A549 (cell line): ENCODE measurements around the gene TALDO1. TPM values are rescaled to one million over a fixed set of nuclear protein-coding genes. Genes with fewer than 3 reads are reported as not detected.

ENCODE experiments used
- ATAC-seq, 2 experiments: fragments of 200-7000 bp in 1 of 2; fragments of >200 bp in 1 of 2; cut with Nextera tagmentation in 1 of 2; cut with Tn5 transposase in 1 of 2; 3 replicates each; pipeline versions ENCODE4 v1.8.0 to v1.9.1; 2018 to 2020; ENCODE audit warnings: mild to moderate bottlenecking in 1 of 2, moderate library complexity in 1 of 2
- CTCF ChIA-PET: fragments of 300-600 bp; sonication (Branson Sonifier 250); formaldehyde crosslinking; extraction: SDS; loops from one replicate; lab custom pipeline; 2021; ENCODE audit warnings: antibody characterized with exemption, inconsistent platforms; lab: Yijun Ruan, JAX
- POLR2A ChIA-PET: fragments of 350-600 bp; formaldehyde crosslinking; extraction: SDS; loops from one replicate; lab custom pipeline; 2021; ENCODE audit warnings: antibody characterized with exemption, inconsistent platforms; lab: Yijun Ruan, JAX
- DNase-seq, 2 experiments: peaks; one replicate each; pipeline versions ENCODE4 v3.0.0 to v3.0.0-alpha.2; 2011 to 2016; ENCODE audit warnings: low read depth in 1 of 2, low spot score in 1 of 2
- FAIRE-seq: peaks from 2 replicates; lab custom pipeline; 2011; peaks lifted over from hg19 to GRCh38; lab: Jason Lieb, UNC
- H3K27ac ChIP-seq, 2 experiments: fragments of >200 bp; sonication (Bioruptor Twin); formaldehyde crosslinking; 3 replicates each; pipeline ENCODE4 v1.5.1; 2016 to 2017
- H3K4me1 ChIP-seq: fragments of >200 bp; sonication (Bioruptor Twin); formaldehyde crosslinking; 3 replicates; pipeline ENCODE4 v1.6.1; 2016
- H3K4me2 ChIP-seq: fragments of >200 bp; sonication (Bioruptor Twin); formaldehyde crosslinking; 3 replicates; pipeline ENCODE4 v1.6.1; 2016
- H3K4me3 ChIP-seq: fragments of >200 bp; sonication (Bioruptor Twin); formaldehyde crosslinking; 3 replicates; pipeline ENCODE4 v1.5.1; 2016
- H3K9me3 ChIP-seq: fragments of >200 bp; sonication (Bioruptor Twin); formaldehyde crosslinking; 3 replicates; pipeline ENCODE4 v1.6.1; 2016
- ATOH8 ChIP-seq: fragments of 250-450 bp; sonication (Bioruptor Pico); IDR thresholded peaks from 2 replicates; pipeline ENCODE4 v1.5.0; 2020; ENCODE audit warnings: low read depth, mild to moderate bottlenecking, moderate library complexity
- CHD4 ChIP-seq: fragments of 200-600 bp; sonication (generic); IDR thresholded peaks from 2 replicates; pipeline ENCODE4 v1.6.1; 2016; ENCODE audit warnings: antibody characterized with exemption, mild to moderate bottlenecking, borderline replicate concordance
- E2F6 ChIP-seq: IDR thresholded peaks from 2 replicates; pipeline ENCODE4 v1.6.1; 2012; ENCODE audit warnings: low read depth, borderline replicate concordance
- ELK1 ChIP-seq: fragments of 150-350 bp; IDR thresholded peaks from 2 replicates; pipeline ENCODE4 v1.6.1; 2014; ENCODE audit warnings: low read depth, mild to moderate bottlenecking, low read length
- HES2 ChIP-seq: fragments of >200 bp; sonication (Bioruptor Twin); formaldehyde crosslinking; IDR thresholded peaks from 2 replicates; pipeline ENCODE4 v1.6.1; 2016
- HOXB13 ChIP-seq: fragments of 250-450 bp; sonication (Bioruptor Pico); IDR thresholded peaks from 2 replicates; pipeline ENCODE4 v1.5.0; 2020; ENCODE audit warnings: low read depth, mild to moderate bottlenecking, moderate library complexity
- JUN ChIP-seq, 2 experiments: fragments of >200 bp; sonication (Bioruptor Twin); formaldehyde crosslinking; IDR thresholded peaks; 2 replicates in 1 of 2; 3 replicates in 1 of 2; pipeline ENCODE4 v1.6.1; 2016 to 2017
- MAFK ChIP-seq: fragments of 450-650 bp; IDR thresholded peaks from 2 replicates; pipeline ENCODE4 v1.6.1; 2014; ENCODE audit not compliant: partially characterized antibody
- MAX ChIP-seq: IDR thresholded peaks from 2 replicates; pipeline ENCODE4 v1.6.1; 2012
- MYC ChIP-seq: IDR thresholded peaks from 2 replicates; pipeline ENCODE4 v1.6.1; 2012; ENCODE audit warnings: mild to moderate bottlenecking, inconsistent platforms, low read length, improper control_type of control experiment, borderline replicate concordance
- NR3C1 ChIP-seq: fragments of >200 bp; sonication (Bioruptor Twin); formaldehyde crosslinking; IDR thresholded peaks from 3 replicates; pipeline ENCODE4 v1.6.1; 2017
- POLR2A ChIP-seq: IDR thresholded peaks from 2 replicates; pipeline ENCODE4 v1.6.1; 2012; ENCODE audit warnings: mild to moderate bottlenecking, low read length
- RAD21 ChIP-seq, 2 experiments: fragments of >200 bp in 1 of 2; sonication (Bioruptor Twin) in 1 of 2; formaldehyde crosslinking in 1 of 2; IDR thresholded peaks in 1 of 2; conservative IDR thresholded peaks in 1 of 2; 2 replicates in 1 of 2; 3 replicates in 1 of 2; pipeline ENCODE4 v1.6.1; 2012 to 2018; ENCODE audit warnings: inconsistent platforms in 1 of 2
- TP53 ChIP-seq: fragments of 250-450 bp; sonication (Bioruptor Pico); IDR thresholded peaks from 2 replicates; pipeline ENCODE4 v1.5.0; 2021; ENCODE audit warnings: mild to moderate bottlenecking, moderate library complexity
- ZNF302 ChIP-seq: fragments of 250-450 bp; sonication (Bioruptor Pico); IDR thresholded peaks from 2 replicates; pipeline ENCODE4 v1.9.0; 2021; ENCODE audit warnings: inconsistent platforms, mild to moderate bottlenecking, moderate library complexity
- ZSCAN20 ChIP-seq: fragments of 250-450 bp; sonication (Bioruptor Pico); IDR thresholded peaks from 2 replicates; pipeline ENCODE4 v1.8.0; 2022; ENCODE audit warnings: mild to moderate bottlenecking, moderate library complexity
- WGBS: methylation state at CpG from one replicate; pipeline ENCODE4 v1.1.6; 2017; ENCODE audit errors: missing lambda C conversion rate; 5-methylcytosine and 5-hydroxymethylcytosine counted together
- polyA plus RNA-seq, 4 experiments: library from polyadenylated mRNA; depleted of rRNA in 3 of 4; stranded (reverse); fragments of >200 nt; fragmentation: RNase III in 1 of 4; extraction: RNeasy Plus Mini Kit Qiagen cat#74134 plus additional on column Dnase treatment in 1 of 4; gene quantifications; 2 replicates in 3 of 4; 3 replicates in 1 of 4; pipeline ENCODE4 v1.2.3, GENCODE V29; 2011 to 2017

Gene TALDO1
- polyA plus RNA-seq, 2 of the 4 experiments (the other 2 are of a cell fraction) = 287 to 391 TPM

GRCh38 chr11:803467-803742 is 56.1 kb downstream of the TALDO1 start (continued):
- TF ChIP-seq HES2 = no peak

GRCh38 chr11:803770-804598 is 56.7 kb downstream of the TALDO1 start:
- no peaks in the 10 kb centered on the region for H3K9me3 ChIP-seq
- peak in 1 of 2 experiments; percentile 2; a peak in 1 of 6 replicates for ATAC-seq
- DNase-seq = no peak
- 89% methylated on average over 23 of the region's 26 CpGs for WGBS
- peak overlapping the region; percentile 60 for H3K4me3 ChIP-seq
- peak overlapping the region; percentile 93 for H3K4me2 ChIP-seq
- ChIA-PET POLR2A (interaction anchor here (2.0 kb wide), 1 partner anchor 16 kb away, joined by 9 read pairs; no protein-coding TSS in a partner anchor), CTCF (interaction anchor here (1.0 to 1.4 kb wide), 3 partner anchors 8 to 21 kb away, joined by 3 to 4 read pairs (median 4); no protein-coding TSS in a partner anchor)
- TF ChIP-seq MYC = no peak
- TF ChIP-seq ZSCAN20 = no peak
- no peak for TF ChIP-seq NR3C1
- peaks cover 22% of the 10 kb centered on the region for H3K4me1 ChIP-seq
- peak overlapping the region; percentile 76 to 90 for H3K27ac ChIP-seq
- FAIRE-seq = no peak

GRCh38 chr11:804599-804964 is 57.3 kb downstream of the TALDO1 start:
- H3K4me2 ChIP-seq = peak overlapping the region; percentile 93
- H3K27ac ChIP-seq = peak overlapping the region; percentile 76 to 90
- TF ChIP-seq HOXB13 (no peak), ELK1 (no peak), NR3C1 (no peak), ZSCAN20 (no peak), MAFK (no peak), RAD21 (conservative IDR thresholded peaks at IDR 0.05 in 1 of 2, IDR thresholded peaks at IDR 0.05 in 1 of 2) (no peak), POLR2A (no peak), HES2 (no peak)
- no peak for ATAC-seq
- H3K4me3 ChIP-seq = peak overlapping the region; percentile 60
- WGBS = 29% methylated on average over 18 of the region's 18 CpGs
- H3K4me1 ChIP-seq = peaks cover 22% of the 10 kb centered on the region
- POLR2A ChIA-PET = interaction anchor here (2.0 kb wide), 1 partner anchor 15 kb away, joined by 9 read pairs; no protein-coding TSS in a partner anchor
- FAIRE-seq = no peak
- H3K9me3 ChIP-seq = no peaks in the 10 kb centered on the region
- CTCF ChIA-PET = interaction anchor here (1.0 to 1.2 kb wide), 2 partner anchors 9 to 15 kb away, joined by 3 to 4 read pairs; no protein-coding TSS in a partner anchor
- DNase-seq = no peak

- peak in 1 of 2 experiments; percentile 83 for DNase-seq
Measured at GRCh38 chr11:808427-809286, 61.4 kb downstream of the TALDO1 start.

More at GRCh38 chr11:808427-809286, 61.4 kb downstream of the TALDO1 start:
- Histone ChIP-seq H3K27ac (peak overlapping the region; percentile 95 to 97), H3K4me3 (peak overlapping the region; percentile 94)
- ATAC-seq = peak in 1 of 2 experiments; percentile 81; a peak in 4 of 6 replicates
- WGBS = 41% methylated on average over 31 of the region's 36 CpGs
- CTCF ChIA-PET = interaction anchor here (0.6 to 2.0 kb wide), 3 partner anchors 9 to 69 kb away, joined by 3 to 10 read pairs (median 4); no protein-coding TSS in a partner anchor
- FAIRE-seq = no peak
- TF ChIP-seq ZNF302 (CRISPR knock-in tag) (no peak), MAX (no peak), TP53 (CRISPR knock-in tag) (no peak), JUN (IDR thresholded peaks at IDR 0.05) (no peak), E2F6 (0 out of 2 replicates have a peak, but pooled peaks have one; percentile 18), ATOH8 (CRISPR knock-in tag) (no peak), CHD4 (no peak)
- TF ChIP-seq, all 56 proteins: peak for 1
- peak overlapping the region; percentile 83 for H3K4me2 ChIP-seq
- POLR2A ChIA-PET = interaction anchor here (1.0 to 2.0 kb wide), 8 partner anchors 11 to 233 kb away, joined by 3 to 35 read pairs (median 6); partner anchors contain the start of genes CD151, CEND1, CHID1 and PHRF1
- H3K4me1 ChIP-seq = peaks cover 46% of the 10 kb centered on the region
- no peaks in the 10 kb centered on the region for H3K9me3 ChIP-seq
